Measurements from ENCODE around the gene PPWD1.

- no peak for TF ChIP-seq CTCF (IDR thresholded peaks at IDR 0.05; ENCODE audit: extremely low read depth in 1 of 2, insufficient read depth in 1 of 2, low read depth in 1 of 2, low read length in 2 of 2)
- no peak for TF ChIP-seq POLR2A (IDR thresholded peaks at IDR 0.05; ENCODE audit: low read depth, low read length)
- TF ChIP-seq JUN (IDR thresholded peaks at IDR 0.05; ENCODE audit: borderline replicate concordance, insufficient read depth, insufficient read length, low read depth): no peak
- TF ChIP-seq FOS (IDR thresholded peaks at IDR 0.05; ENCODE audit: borderline replicate concordance, insufficient read depth, low read length): no peak
- no peak for TF ChIP-seq MAX (IDR thresholded peaks at IDR 0.05; ENCODE audit: insufficient read depth, insufficient read length)
- TF ChIP-seq POLR2AphosphoS5 (IDR thresholded peaks at IDR 0.05; ENCODE audit: insufficient read depth, low read depth, low read length): no peak
- no peak for TF ChIP-seq MYC (IDR thresholded peaks at IDR 0.05; ENCODE audit: low read depth, low read length)
- no peak for TF ChIP-seq EZH2 (IDR thresholded peaks at IDR 0.05; ENCODE audit: borderline replicate concordance, low read depth, low read length, severe bottlenecking)
- no peak for TF ChIP-seq GATA2 (IDR thresholded peaks at IDR 0.05; ENCODE audit: insufficient read depth, insufficient read length, low read depth, low read length)
Observed at GRCh38 chr5:65553941-65554340, 9.2 kb upstream of the PPWD1 start.
